Measurements from ENCODE around the gene HPCAL1. TPM values are rescaled to one million over a fixed set of nuclear protein-coding genes. Genes with fewer than 3 reads are reported as not detected.

HPCAL1 gene
- total and polyA plus RNA-seq, 2 of the 4 experiments (the other 2 are of a cell fraction): 8.2 to 33.7 TPM

GRCh38 chr2:10410001-10410822 lies 107.5 kb downstream of the HPCAL1 start (continued):
- no peak for TF ChIP-seq ELK1 (IDR thresholded peaks at IDR 0.05; ENCODE audit: borderline replicate concordance, low read depth, low read length)

GRCh38 chr2:10410823-10411437 lies 108.2 kb downstream of the HPCAL1 start:
- no peak overlapping the region for H3K4ac ChIP-seq (ENCODE audit: low read depth, low read length)
- no peak overlapping the region for H2AK5ac ChIP-seq (ENCODE audit: low read depth, low read length)
- H3K9ac ChIP-seq (ENCODE audit: low read depth, low read length): no peak overlapping the region
- H3K18ac ChIP-seq (ENCODE audit: low read depth, low read length): no peak overlapping the region
- no peak overlapping the region for H2AK9ac ChIP-seq (replicated peaks; ENCODE audit: low read depth, low read length, poor library complexity)
- ATAC-seq (ENCODE audit: low read depth): no peak
- no peaks in the 10 kb centered on the region for H3K27me3 ChIP-seq (ENCODE audit: control insufficient read depth, insufficient read depth, low read length)
- H2BK5ac ChIP-seq (ENCODE audit: low read depth, low read length, poor library complexity, severe bottlenecking): no peak overlapping the region
- H3K27ac ChIP-seq (ENCODE audit: insufficient read depth, low read length): no peak overlapping the region
- no peak overlapping the region for H2AFZ ChIP-seq (replicated peaks; ENCODE audit: low read length, poor library complexity)
- peaks cover 0 to 15% of the 10 kb centered on the region in 2 experiments; a peak in 2 of 4 replicates for H3K79me1 ChIP-seq (ENCODE audit: low read depth in 1 of 2, low read length in 2 of 2)
- no peak overlapping the region for H3K23ac ChIP-seq (ENCODE audit: low read depth, low read length)
- no peak overlapping the region for H2BK120ac ChIP-seq (ENCODE audit: low read depth, low read length)
- CTCF ChIA-PET: interaction anchor here (0.6 to 2.2 kb wide), 2 partner anchors 178 to 287 kb away, joined by 3 to 13 read pairs; no protein-coding TSS in a partner anchor
- no peak overlapping the region for H4K5ac ChIP-seq (ENCODE audit: low read depth, low read length)
- H3K9me3 ChIP-seq (ENCODE audit: control insufficient read depth, insufficient read depth, low read length): no peaks in the 10 kb centered on the region
- H3K4me1 ChIP-seq (ENCODE audit: control insufficient read depth, insufficient read depth, low read length): peaks cover 9% of the 10 kb centered on the region; the same call in 1 of the 2 replicates
- DNase-seq: no peak
- H3K36me3 ChIP-seq (ENCODE audit: control insufficient read depth, insufficient read depth, low read length): no peaks in the 10 kb centered on the region
- POLR2A ChIA-PET (ENCODE audit: unreplicated experiment): no interaction called here
- H4K20me1 ChIP-seq (ENCODE audit: insufficient read depth, low read length): peaks cover 19% of the 10 kb centered on the region
- no peak overlapping the region for H4K91ac ChIP-seq (ENCODE audit: insufficient read depth, low read depth, low read length)
- dilution Hi-C loops (cut with HindIII; ENCODE audit: low sequenced_read_pairs, unreplicated experiment) (no loop called here), in situ Hi-C loops (cut with MboI; ENCODE audit: low sequenced_read_pairs) (no loop called here), intact Hi-C loops (cut with micrococcal nuclease) (no loop called here)
- peaks cover 10% of the 10 kb centered on the region for H3K9me1 ChIP-seq (ENCODE audit: insufficient read depth, low read length)
- TF ChIP-seq BHLHE40 (IDR thresholded peaks at IDR 0.05; ENCODE audit: low read depth, low read length): no peak
- TF ChIP-seq CHD1 (IDR thresholded peaks at IDR 0.05; ENCODE audit: low read depth, low read length): no peak
- no peak for TF ChIP-seq RFX5 (IDR thresholded peaks at IDR 0.05; ENCODE audit: low read depth, low read length)
- no peak for TF ChIP-seq CEBPB (IDR thresholded peaks at IDR 0.05; ENCODE audit: low read depth, low read length)
- TF ChIP-seq USF2 (IDR thresholded peaks at IDR 0.05; ENCODE audit: low read depth, low read length): no peak
- TF ChIP-seq MAZ (IDR thresholded peaks at IDR 0.05; ENCODE audit: borderline replicate concordance, low read depth, low read length): no peak
- no peak for TF ChIP-seq MAFK (IDR thresholded peaks at IDR 0.05; ENCODE audit: low read depth, low read length)
- no peak for TF ChIP-seq CTCF (conservative IDR thresholded peaks at IDR 0.05; ENCODE audit: low read depth, low read length)
- no peak overlapping the region for H3K4me2 ChIP-seq (ENCODE audit: low read depth, low read length)
- H4K8ac ChIP-seq (ENCODE audit: low read depth in 2 of 2, low read length in 2 of 2): no peak overlapping the region
- WGBS, 2 experiments (ENCODE audit: extremely low coverage in 2 of 2, insufficient read length in 1 of 2): 71% methylated on average over 3 of the region's 13 CpGs; no CpG with 5 or more reads in 1 of the 2 experiments
- no peak overlapping the region for H3K4me3 ChIP-seq (ENCODE audit: insufficient read depth, low read depth, low read length)
- no peak overlapping the region for H2BK15ac ChIP-seq (ENCODE audit: low read depth, low read length)
- no TSS peak for BruUV-seq (replicated peaks)
- no peak overlapping the region for H3K14ac ChIP-seq (replicated peaks; ENCODE audit: low read depth, low read length)
- H3K56ac ChIP-seq (ENCODE audit: extremely low read depth, insufficient read depth, low read length): no peak overlapping the region
- no peak overlapping the region for H2BK20ac ChIP-seq (ENCODE audit: low read depth, low read length)
